ENCODE results near the gene IAPP.
"Not testable (repeated sequence)": the region's sequence is repeated elsewhere in the genome, so short reads cannot be mapped to it uniquely, and the experiment has no call there.

Gene IAPP

GRCh38 chr12:21384261-21384660 is 11.6 kb downstream of the IAPP start:
- DNase-seq, result no peak

- no peak for DNase-seq
These were observed 14.5 kb downstream of the IAPP start for GRCh38 chr12:21387174-21387573.

- no peak for DNase-seq
These were observed 19.7 kb downstream of the IAPP start for GRCh38 chr12:21392384-21392783.

- DNase-seq, result not testable (repeated sequence)
These were observed 22.3 kb downstream of the IAPP start for GRCh38 chr12:21394828-21395626.

GRCh38 chr12:21413369-21414277 is 40.9 kb downstream of the IAPP start:
- no peak for DNase-seq

GRCh38 chr12:21416511-21417121 is 43.9 kb downstream of the IAPP start:
- DNase-seq, result no peak

GRCh38 chr12:21418398-21418797 is 45.7 kb downstream of the IAPP start:
- not testable (repeated sequence) for DNase-seq

- not testable (repeated sequence) for DNase-seq
These were observed 46.5 kb downstream of the IAPP start for GRCh38 chr12:21419009-21419699.

- no peak for DNase-seq
These were observed 55.5 kb downstream of the IAPP start for GRCh38 chr12:21428241-21428640.

All from stimulated activated naive CD4-positive, alpha-beta T cell (primary cell).